NCI-H146 treated with DMSO at 0.1 percent for 48 hours (cell line): ENCODE data around the gene PEX19.
"Not testable (repeated sequence)": the region's sequence is repeated elsewhere in the genome, so short reads cannot be mapped to it uniquely, and the experiment has no call there.

Source experiments
- DNase-seq: peaks from one replicate; lab custom pipeline; 2025; ENCODE audit not compliant: unreplicated experiment; lab: John Stamatoyannopoulos, UW

PEX19 gene, protein sequence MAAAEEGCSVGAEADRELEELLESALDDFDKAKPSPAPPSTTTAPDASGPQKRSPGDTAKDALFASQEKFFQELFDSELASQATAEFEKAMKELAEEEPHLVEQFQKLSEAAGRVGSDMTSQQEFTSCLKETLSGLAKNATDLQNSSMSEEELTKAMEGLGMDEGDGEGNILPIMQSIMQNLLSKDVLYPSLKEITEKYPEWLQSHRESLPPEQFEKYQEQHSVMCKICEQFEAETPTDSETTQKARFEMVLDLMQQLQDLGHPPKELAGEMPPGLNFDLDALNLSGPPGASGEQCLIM

DNA sequence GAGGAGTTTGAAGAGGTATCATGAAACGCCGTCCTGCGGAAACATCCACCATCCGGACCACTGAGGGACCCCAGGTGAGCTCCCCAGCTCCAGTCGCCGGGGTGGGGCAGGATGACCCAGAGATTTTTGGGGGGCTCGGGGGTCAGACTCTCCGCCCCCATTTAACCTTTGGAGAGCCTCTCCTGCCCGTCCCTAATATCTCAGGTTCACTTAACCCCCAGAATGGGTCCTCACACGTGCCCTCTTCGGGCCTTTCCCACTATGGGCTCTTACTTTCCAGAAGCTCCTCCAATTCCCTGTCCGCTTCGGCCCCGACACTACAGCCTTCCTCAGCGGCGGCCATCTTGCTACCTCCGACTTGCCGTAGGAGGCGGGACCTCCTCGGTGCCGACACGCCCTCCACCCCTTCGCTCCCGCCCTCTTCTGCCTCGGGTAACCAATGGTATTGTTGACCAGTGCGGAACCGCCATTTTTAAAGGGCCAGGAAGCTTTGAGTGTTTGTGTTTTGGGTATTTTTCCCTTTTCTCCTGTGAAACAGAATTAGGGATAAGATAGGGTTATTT is at the start of gene PEX19:
TSS of gene PEX19 (minus strand) at position 352 of the 563 bp plus-strand sequence. CDS start at position 343, 9 bp downstream.
- DNase-seq, result peak; percentile 71

DNA sequence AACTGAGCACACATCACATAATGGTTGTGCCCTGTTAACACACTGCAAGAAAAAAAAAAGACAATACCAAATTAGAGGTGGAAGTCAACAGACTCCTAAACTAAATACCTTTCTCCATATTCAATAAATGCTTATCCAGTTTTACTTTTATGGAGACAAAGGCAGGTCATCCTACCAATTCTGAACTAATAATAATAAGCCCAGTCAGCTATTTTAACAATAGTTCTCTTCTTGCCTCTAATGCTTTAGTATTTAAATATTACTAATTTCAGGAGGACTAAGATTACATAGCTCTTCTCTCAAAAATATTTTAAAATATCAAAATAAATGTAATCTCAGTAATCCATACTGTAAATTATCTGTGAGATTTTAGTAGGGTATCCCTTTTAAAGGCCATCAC is 47.6 kb upstream of the PEX19 start:
- no peak for DNase-seq

DNA sequence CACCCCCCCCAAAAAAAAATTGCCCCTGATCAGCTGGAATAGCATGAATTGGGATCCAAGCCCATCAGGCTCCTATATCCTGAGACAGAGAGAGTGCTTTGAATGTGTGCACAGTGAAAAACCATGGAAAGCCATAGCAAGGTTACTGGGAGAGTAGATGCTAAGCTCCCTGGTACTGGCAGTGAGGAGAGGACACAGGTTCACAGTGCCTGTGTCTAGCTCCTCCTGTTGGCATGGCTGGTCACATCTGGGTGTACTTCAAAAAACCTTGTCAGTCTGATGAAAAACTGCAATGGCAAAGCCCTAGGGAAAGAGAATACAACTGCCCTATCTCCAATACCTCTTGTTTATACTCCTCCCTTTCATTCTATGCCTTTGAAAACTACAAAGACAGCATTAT is 45.2 kb upstream of the PEX19 start:
- no peak for DNase-seq

DNA sequence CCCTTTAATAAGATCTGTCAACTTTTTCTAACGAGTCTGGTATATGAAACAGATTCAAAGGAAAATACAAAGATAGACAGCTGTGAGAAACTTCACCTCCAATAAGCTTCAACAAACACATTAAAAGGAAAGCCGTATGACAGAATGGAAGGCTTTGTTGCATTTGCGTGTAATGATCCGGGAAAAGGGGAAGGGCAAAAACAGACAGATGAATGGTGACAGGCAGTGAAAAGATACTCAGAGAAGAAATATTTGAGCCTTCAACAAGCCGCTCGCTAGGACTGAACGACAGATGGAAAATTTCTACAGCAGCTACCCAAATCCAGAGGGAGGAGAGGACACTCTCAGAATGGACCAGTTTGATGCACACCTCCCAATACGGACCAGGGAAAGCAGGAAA is 43.3 kb upstream of the PEX19 start:
- DNase-seq, result no peak

DNA sequence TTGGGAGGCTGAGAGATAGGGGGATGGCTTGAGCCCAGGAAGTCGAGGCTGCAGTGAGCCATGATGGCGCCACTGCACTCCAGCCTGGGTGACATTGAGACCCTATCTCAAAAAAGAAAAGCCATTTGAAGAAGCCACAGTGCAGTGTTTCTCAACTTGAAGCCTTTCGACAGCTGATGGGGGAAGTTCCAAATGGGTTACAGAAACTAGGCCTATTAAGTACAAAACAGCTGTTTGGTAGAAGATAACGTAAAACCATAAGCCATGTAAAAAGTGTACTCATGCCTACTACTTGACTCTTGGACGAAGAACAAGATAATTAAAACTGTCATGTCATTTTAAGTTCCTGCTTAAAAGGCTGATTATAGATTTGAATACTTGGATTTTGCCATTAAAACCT is 41.5 kb upstream of the PEX19 start:
- DNase-seq, result no peak

DNA sequence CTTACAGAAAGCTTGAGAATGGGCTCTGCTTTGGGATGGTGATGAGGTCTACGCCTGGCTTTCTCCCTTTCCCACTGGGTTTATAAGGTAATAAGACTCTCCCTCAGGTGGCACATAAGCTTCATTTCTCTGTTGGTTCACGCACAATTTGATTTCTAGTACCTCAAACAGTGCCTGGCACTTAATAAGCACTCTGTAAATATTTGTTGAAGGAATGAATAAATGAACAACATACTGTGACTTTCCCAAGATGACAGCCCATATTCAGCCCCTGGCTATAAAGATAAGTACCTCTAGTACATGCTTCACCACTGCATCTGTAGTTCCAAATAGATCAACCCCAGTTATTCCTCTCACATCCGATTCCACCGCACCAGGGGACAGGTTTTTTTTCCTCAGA is 40.3 kb upstream of the PEX19 start:
- peak; percentile 94 for DNase-seq

DNA sequence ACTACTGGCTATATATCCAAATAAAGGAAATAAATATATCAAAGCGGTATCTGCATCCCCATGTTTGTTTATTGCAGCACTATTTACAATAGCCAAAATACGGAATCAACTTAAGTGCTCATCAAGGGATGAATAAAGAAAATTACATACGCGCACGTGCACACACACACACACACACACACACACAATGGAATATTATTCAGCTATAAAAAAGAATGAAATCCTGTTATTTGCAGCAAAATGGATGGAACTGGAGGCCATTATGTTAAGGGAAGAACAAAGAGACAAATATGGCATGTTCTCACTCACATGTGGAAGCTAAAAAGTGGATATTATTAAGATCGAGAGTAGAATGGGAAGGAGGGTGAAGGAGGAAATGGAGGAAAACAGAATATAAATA is 37.9 kb upstream of the PEX19 start:
- no peak for DNase-seq

DNA sequence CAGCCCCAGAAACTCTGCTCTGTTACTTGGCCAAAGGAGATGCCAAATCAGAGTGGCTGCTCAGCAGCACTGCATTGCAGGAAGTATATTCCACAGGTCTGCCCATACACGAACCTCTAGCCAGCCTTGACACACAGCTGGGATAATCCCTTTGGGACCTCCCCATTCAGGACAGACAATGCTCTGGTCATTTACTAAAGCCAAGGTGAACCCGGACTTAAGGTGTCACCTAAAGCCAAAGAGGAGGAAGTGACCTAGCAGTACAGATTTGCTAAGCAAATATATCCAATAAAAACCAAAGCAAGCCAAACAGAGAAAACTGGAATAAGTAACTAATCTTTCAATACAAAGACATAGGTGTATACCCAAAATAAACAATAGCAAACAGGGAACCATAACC is 30.4 kb upstream of the PEX19 start:
- no peak for DNase-seq

DNA sequence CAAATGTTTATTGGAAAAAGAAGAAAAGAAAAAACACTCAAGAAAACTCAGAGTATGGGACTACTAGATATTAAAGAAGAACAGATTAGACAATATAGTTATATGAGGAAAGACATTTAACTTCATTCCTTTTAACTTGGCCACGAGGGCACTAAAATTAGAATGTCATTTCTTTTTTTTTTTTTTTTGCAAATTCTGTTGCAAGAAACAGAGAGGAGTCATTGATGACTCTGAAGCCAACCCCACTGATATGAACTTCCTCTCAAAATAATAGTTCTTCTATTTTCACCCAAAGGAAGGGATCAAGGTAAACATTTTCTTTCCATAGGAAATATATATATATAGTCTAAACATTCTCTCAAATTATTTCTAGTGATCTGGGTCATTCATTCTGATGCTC is 24.6 kb upstream of the PEX19 start:
- DNase-seq, result no peak

DNA sequence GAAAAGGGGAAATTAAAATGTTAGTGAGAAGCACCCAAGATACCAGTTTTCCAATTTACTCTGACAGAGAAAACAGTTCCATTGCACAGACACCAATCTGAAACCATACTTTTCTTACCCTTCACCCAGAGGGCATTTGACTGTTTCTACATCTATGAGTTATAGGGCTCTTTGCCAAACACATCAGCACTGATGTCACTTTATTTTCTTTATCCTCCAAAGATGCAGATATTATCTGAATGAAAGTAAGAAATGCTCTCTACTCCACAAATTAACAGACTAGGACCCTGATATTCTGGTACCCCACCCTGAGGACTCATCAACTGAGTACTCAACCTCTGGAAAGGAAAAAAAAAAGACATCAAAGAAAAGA is 24.2 kb upstream of the PEX19 start:
- no peak for DNase-seq

DNA sequence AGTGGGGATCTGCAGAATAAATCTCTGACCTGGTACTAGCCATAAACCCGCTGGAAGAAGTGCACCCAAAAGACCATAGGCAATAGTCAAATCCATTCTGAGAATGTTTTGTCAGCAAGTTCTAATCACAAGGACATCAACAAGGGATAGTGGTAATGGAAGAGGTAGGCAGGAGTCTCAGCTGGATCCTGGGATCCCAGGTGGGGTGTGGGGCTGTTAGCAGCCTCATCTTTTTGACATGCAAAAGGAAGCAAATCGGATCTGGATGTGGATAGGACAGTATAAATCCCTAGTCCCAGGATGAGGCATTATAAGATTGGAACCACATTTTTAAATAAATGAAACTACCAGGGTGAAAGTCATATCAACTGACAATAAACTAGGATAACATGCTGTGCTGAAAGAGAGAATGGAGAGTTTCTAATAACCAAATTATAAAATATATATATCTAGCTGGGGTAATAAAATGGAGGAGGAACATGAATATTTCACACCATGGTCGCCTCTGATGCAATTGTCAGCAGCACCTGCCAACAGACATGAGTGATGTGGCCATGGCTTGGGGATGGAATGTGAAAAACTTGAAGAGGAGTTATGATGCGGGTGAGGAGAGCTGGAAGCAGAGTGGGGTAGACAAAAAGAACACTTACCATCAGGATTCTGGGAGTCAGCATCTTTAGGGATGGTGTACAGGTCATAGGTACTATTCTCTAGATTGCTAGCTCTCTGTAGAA is 23.7 kb upstream of the PEX19 start:
- no peak for DNase-seq

DNA sequence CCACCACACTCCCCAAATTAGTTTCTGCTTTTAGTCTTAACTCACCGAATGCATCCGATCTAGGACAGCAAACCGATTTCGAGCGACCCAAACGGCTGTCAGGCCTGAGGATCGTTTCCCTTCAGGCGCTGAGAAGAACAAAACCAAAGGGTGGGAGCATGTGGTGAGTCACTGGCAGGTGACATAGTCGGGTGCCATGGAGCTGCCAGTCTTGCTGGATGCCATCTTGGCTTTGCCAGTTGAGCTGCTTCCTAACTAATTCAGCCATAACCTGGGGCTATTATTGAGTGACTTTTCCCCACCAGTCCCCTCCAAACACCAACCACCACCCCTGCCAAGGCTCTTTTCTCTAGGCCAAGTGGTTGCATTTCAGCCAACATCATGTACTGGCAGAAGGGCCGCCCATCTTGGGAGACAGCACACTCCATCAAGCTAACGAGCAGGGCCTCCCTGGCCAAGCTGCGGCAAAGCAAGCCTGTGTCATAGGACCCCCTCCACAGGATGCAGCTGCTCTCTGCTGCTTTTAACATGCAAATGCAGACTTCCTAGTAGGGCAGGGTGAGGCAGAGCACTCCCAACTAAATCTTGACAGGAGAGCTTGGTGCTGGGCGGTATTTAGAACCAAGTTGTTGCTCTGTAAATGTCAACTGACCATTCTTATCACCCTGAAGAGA is 22.3 kb upstream of the PEX19 start:
- no peak for DNase-seq

DNA sequence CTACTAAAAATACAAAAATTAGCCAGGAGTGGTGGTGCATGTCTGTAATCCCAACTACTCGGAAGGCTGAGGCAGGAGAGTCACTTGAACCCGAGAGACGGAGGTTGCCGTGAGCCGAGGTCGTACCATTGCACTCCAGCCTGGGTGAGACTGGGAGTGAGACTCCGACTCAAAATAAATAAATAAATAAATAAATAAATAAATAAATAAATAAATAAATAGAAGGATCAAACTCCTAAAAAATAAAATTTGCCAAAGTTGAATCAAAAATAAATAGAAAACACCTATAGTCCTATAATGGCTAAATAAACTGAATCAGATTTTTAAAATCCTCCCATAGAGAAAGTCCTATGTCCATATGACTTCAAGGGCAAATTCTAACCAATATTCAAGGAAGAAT is 15.2 kb upstream of the PEX19 start:
- no peak for DNase-seq

DNA sequence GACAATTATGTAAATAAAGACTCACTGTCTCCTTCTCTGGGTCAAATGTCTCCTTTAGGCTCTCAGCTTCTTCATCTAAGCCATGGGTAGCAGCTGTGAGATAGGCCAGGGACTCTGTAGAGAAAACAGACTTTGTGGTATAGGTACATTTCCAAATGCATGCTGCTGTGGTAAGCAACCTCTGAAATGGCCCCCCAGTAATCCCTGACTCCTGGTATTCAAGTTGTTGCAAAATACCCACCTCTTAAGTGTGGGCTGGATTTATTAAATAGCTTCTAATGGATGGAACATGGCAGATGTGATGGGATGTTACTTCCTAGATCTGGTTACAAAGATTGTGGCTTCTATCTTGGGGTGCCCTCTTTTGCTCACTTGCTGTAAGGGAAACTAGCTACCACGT is 11.1 kb upstream of the PEX19 start:
- no peak for DNase-seq

DNA sequence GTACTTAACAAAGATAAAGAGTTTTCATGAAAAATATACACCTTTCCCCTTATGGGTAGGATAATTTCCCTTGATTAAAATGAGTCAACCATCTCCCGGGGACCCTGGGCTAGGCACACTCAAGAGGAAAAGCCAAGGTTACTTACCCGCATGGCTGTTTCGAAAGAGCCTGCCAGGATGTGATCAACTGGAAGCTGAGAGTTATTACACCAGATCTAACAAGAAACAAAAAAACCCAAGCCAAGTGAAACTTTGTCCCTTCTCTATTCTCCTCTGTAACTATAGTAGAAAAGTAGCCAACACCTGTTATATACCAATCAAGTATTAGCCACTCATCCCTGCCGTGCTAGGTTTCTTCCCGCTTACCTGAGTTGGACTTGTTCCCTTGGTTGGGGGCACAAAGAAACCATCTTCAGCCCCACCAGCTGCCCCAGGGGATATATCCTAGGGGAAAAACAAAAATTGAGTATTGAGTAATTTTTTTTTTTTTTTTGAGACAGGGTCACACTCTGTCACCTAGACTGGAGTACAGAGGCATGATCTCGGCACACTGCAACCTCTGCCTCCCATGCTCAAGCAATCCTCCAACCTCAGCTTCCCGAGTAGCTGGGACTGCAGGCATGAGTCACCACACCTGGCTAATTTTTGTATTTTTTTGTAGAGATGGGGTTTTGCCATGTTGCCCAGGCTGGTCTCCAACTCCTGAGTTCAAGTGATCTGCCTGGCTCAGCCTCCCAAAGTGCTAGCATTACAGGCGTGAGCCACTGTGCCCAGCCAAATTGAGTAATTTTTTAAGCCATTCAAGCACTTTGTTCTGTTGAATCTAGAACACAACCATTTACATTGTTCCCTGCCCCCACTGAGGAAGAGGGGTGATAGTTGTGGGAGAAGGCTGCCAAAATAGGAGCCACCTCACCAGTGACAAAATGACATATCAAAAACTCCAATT is 8.4 kb upstream of the PEX19 start:
- no peak for DNase-seq

DNA sequence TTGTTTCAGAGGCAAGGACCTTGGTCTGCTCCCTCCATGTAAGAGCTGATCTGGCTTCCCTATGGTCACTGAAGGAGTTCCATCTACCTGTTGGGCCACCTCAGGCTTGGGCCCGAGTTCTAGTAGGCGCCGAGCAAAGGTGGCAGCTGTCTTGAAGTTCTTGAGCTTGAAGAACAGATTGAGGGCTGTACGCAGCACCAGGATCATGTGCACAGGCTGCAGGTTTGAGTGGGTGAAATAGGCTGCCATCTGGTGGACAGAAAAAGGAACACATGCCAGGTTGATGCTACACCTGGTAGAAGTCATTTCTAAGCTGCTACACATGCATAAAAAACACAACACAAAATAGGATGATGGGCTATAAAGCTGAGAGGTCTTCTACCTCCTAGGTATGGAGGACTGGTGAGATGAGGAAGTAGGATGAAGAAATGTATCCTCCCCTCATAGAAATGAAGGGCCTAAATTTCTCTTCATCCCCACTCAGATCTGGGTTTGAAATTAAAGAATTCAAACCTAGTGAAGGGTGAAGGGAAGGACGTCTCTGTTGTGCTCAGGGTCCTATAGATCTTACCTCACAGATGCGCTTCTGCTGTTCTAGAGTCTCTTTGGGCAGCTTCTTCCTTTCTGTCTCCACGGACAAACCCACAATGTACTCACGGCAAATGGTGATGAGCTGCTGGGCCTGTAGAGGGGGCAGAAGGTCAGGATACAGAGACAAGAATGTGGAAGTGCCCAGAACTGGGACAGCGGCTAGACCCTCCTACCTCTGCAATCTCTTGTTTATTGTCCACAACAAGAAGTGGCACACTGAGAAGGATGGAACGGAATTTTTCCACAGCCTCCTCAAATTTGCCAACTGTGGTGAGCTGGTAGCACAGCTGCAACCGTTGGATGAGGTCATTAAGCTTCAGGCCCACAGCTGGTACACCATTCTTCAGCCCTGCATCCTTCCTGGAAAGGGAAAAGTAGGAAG is 6.6 kb upstream of the PEX19 start:
- peak; percentile 31 for DNase-seq

DNA sequence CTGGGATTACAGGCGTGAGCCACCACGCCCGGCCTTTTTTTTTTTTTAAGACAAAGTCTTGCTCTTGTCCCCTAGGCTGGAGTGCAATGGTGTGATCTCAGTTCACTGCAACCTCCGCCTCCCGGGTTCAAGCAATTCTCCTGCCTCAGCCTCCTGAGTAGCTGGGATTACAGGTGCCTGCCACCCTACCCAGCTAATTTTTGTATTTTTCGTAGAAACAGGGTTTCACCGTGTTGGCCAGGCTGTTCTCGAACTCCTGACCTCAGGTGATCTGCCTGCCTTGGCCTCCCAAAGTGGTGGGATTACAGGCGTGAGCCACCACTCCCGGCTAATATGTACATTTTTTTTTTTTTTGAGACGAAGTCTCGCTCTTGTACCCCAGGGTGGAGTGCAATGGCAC is 2.8 kb upstream of the PEX19 start:
- not testable (repeated sequence) for DNase-seq

DNA sequence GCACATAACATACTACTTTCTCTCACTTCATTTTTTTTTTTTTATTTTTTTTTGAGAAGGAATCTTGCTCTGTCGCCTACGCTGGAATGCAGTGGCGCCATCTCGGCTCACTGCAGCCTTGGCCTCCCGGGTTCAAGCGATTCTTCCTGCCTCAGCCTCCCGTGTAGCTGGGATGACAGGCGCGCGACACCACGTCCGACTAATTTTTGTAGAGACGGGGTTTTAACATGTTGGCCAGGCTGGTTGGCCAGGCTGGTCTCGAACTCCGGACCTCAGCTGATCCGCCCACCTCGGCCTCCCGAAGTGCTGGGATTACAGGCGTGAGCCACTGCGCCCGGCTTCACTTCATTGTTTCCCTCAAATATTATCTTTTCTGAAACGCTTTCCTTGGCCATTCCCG is 573 bp upstream of the PEX19 start:
- no peak for DNase-seq

DNA sequence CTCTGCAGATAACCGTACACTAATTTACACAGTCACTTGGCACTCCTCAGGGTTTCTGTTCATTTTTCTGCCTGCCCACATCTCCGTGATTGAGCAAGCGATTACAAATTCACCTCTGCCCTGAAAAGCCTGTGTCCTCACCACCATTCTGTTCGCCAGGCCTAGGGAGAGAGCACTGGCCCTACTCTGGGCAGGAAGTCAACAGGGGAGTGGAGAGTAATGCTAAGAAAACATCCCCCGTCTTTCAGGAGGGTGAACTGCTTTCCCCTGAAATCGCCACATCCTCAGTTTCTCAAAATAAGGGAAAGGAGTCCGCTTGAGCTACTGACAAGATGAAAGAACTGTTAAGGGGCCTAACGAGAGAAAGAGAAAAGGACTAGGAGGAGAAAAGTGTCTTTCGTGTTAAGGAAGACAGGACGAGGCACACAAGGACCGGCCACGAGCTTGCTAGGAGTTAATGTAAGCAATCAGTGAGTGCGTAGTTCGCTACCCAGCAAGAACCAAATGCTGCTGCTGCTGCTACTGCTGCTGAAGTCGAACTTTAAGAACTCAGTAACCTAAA is 632 bp downstream of the PEX19 start:
- DNase-seq, result no peak
